HG02884 (cell line): Measurements from ENCODE around the gene SESTD1.

Source experiments
- ATAC-seq: cut with Tn5 transposase; IDR thresholded peaks from one replicate; pipeline ENCODE4 v1.9.1; 2021; ENCODE audit warnings: mild to moderate bottlenecking, moderate library complexity; ENCODE audit not compliant: unreplicated experiment

The SESTD1 gene

GRCh38 chr2:179191110-179191509 is 73.5 kb downstream of the SESTD1 start:
- no peak for ATAC-seq

GRCh38 chr2:179186126-179186525 is 78.5 kb downstream of the SESTD1 start:
- ATAC-seq, result no peak

DNA sequence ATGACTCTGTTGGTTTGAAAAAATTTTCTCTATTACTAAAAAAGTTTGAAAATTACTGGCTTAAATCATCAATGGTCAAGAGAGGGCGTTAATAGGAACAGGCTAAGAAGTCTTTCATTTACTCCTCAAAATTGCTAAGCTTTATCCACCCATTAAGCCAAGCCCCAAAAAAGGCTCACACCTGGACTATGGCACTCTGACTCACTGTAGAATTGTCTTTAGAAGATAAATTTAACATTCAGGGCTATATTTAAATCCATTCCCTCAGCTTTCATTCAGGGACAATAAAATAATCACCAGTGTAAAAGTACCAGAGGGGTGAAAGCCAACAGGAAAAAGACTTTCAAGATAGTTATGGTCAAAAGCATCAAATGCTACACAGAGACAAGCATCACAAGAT is 80.0 kb downstream of the SESTD1 start:
- no peak for ATAC-seq

DNA sequence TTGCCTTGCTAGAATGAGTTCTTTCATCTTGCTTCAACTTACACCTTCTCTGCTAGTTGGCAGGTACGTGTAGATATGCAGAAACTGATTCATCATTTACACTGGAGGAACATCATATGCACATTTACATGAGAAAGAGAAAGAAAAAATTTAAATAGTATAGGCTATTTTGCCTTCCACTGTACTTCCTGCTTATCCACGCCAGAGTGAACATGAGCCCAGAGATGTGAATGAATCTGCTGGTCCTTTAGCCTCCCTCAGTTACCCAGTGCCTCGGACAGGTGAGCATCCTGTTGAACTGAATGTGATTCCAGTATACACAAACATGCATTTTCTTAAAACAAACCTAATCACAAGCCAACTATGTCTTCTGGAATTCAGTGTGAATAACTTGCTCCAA is 83.6 kb downstream of the SESTD1 start:
- ATAC-seq, result no peak

- no peak for ATAC-seq
These were observed 84.4 kb downstream of the SESTD1 start for GRCh38 chr2:179180242-179180641.

GRCh38 chr2:179179719-179180118 is 84.9 kb downstream of the SESTD1 start:
- ATAC-seq, result no peak

GRCh38 chr2:179177694-179178093 is 86.9 kb downstream of the SESTD1 start:
- ATAC-seq, result no peak

GRCh38 chr2:179174240-179174639 is 90.4 kb downstream of the SESTD1 start:
- no peak for ATAC-seq

- ATAC-seq, result no peak
These were observed 91.7 kb downstream of the SESTD1 start for GRCh38 chr2:179172894-179173293.

DNA sequence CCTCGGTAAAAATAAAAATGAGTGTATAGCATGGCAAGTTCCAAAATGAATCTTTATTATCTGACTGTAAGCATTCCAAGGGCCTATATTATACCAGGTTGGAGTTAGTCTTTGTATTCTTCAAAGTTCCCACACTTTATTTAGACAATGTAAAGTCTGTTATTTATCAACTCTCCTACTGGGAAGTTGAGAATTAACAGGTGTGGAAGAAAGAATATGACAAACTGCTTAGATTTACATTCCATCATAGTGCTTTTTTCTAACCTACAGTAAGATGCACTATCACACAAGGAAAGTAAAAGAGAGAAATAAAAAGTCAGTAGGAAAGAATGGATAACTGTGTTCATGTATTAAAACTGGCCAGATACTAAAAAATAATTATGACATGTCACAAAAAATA is 93.3 kb downstream of the SESTD1 start:
- no peak for ATAC-seq

- no peak for ATAC-seq
These were observed 93.7 kb downstream of the SESTD1 start for GRCh38 chr2:179170901-179171300.

DNA sequence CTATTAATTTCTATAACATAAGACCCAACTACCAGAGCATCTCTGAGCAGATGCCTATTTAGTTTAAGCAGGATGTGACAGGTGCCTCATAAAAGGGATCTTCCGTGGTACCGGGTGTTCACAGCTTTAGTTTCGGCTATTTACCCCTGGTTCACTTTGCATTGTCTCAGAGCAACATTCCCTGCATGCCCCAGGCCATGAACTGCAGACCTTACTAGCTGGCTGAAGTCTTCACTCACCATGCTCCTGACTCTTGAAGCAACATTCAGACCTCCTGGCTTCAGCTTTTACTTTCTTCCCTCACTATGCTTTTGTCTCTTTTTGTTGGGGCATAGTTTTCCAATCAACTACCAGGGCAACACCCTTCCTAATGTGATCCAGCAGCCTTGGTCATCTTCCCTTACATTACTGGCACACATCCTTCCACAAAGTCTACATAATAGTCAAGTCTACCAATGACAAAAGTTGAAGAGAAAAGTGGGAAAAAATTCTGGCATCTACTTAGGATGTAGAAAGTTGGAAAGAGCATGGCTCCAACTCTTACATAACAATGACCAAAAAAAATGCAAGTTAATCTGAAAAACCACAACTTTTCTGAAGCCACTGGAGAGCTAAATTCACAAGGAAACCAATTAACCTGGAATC is 99.2 kb downstream of the SESTD1 start:
- no peak for ATAC-seq

GRCh38 chr2:179141206-179141605 is 123.4 kb downstream of the SESTD1 start:
- ATAC-seq, result no peak

GRCh38 chr2:179140571-179140970 is 124.1 kb downstream of the SESTD1 start:
- no peak for ATAC-seq

GRCh38 chr2:179139506-179139905 is 125.1 kb downstream of the SESTD1 start:
- ATAC-seq, result no peak

DNA sequence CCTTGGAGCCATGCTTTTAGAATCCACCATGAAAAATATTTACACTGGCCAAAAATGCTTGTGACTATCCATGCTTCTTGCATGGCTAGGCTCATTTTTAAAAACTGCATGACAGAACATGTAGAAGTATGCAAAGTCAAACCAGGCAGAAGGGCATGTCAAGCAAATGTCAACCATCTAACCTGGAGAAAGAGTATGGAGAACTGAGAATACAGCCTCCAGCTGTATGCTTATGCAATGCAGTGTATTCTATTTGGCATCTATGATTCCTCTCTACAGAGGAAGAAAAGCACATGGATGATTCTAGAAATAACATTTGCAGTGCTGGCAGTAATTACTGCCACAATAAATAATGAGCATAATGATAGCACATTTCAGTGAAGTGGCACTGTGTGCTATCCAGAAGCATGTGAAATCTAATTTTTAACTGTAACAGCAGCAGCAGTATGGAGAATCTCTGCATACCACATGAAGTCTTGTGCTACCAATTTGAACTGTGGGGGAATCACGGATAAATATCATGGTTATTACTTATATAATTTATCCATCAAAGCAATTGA is 127.4 kb downstream of the SESTD1 start:
- no peak for ATAC-seq

DNA sequence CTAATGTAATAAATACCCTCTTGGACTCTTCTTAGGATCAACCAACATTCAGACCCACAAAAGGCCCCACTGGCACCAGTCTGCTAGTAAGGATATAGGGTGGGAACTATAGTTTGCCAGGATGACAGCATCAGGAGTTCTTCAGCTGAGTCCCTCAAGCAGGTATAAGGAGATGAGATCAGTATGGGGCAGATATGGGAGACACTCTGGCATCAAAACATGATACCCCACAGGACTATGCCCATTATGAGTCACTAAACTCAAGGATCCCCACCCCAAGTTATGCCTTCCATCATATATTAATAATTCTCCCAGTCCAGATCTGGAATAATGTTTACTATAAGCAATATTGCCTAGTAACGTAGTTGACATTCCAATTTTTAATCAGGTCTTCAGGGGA is 131.6 kb downstream of the SESTD1 start:
- no peak for ATAC-seq

- ATAC-seq, result no peak
These were observed 132.6 kb downstream of the SESTD1 start for GRCh38 chr2:179132076-179132475.

GRCh38 chr2:179130560-179130959 is 134.1 kb downstream of the SESTD1 start:
- no peak for ATAC-seq

- no peak for ATAC-seq
These were observed 134.9 kb downstream of the SESTD1 start for GRCh38 chr2:179129574-179130238.

DNA sequence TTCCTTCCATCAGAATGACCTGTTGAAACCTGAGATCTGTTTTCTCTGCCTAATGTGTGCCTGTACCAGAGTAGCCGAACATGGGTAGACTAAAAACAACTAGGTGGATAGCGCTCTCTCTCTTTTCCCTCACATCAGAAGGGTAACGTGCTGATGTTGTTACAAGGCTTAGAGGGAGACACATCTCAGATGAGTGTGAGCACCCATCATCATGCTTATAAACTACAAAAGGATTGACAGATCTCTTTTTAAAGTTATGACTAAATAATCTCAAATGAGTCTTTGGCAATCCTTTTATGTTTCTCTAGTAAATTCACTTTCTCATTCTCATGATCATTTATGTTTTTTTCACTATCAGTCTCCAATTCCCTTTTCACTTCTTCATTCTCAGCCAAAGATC is 139.2 kb downstream of the SESTD1 start:
- no peak for ATAC-seq

GRCh38 chr2:179124282-179124681 is 140.3 kb downstream of the SESTD1 start:
- ATAC-seq, result no peak

DNA sequence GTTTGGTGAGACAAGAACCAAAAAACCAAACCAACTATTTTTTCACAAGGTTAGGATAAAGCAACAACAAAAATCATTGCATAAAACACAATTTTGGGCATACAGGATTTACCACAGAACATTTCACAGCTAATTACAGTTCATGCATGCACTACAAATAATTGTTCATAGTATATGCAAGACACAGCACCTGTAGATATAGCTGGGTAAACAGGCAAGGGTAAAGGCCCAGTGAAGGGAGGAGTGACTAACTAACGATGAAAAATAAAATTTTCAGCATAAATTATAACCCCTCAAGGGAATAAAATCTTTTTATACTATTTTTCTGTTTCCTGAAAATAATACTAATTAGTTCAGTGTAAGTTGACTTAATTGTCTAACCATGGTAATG is 141.4 kb downstream of the SESTD1 start:
- no peak for ATAC-seq
